Panc1 (cell line): Measurements from ENCODE around the gene TPRG1L. TPM values are rescaled to one million over a fixed set of nuclear protein-coding genes. Genes with fewer than 3 reads are reported as not detected.

Experiments
- ATAC-seq: fragments of 200-7000 bp; cut with Tn5 transposase; 2 replicates; pipeline ENCODE4 v1.9.1; 2020; ENCODE audit warnings: mild to moderate bottlenecking, moderate library complexity
- BruUV-seq: library from RNA; stranded (reverse); fragments of 400-500 nt; replicated peaks from 2 replicates; lab custom pipeline; 2021; lab: Mats Ljungman, UMichigan
- CTCF ChIA-PET: fragments of 300-600 bp; sonication (Branson Sonifier 250); formaldehyde crosslinking; loops from one replicate; lab custom pipeline; 2022; ENCODE audit warnings: antibody characterized with exemption; lab: Charles Lee
- POLR2A ChIA-PET: fragments of 300-600 bp; sonication (Branson Sonifier 250); formaldehyde crosslinking; loops from one replicate; lab custom pipeline; 2022; ENCODE audit warnings: antibody characterized with exemption; lab: Charles Lee
- DNase-seq: peaks from one replicate; pipeline ENCODE4 v3.0.0-alpha.2; 2010; ENCODE audit warnings: low read depth, low spot score
- H3K27ac ChIP-seq: 2 replicates; pipeline ENCODE4 v1.5.1; 2011; ENCODE audit warnings: mild to moderate bottlenecking, low read length, inconsistent platforms
- H3K27me3 ChIP-seq: fragments of 200-500 bp; sonication (Bioruptor generic); 2 replicates; pipeline ENCODE4 v1.6.0; 2014; ENCODE audit warnings: low read length, inconsistent platforms; ENCODE audit not compliant: control insufficient read depth, insufficient read depth
- H3K36me3 ChIP-seq: fragments of 200-500 bp; sonication (Bioruptor generic); 2 replicates; pipeline ENCODE4 v1.5.1; 2014; ENCODE audit warnings: inconsistent platforms, mild to moderate bottlenecking, low read length, moderate library complexity; ENCODE audit not compliant: control insufficient read depth, insufficient read depth
- H3K4me1 ChIP-seq: 2 replicates; pipeline ENCODE4 v1.5.1; 2011; ENCODE audit warnings: inconsistent platforms, mild to moderate bottlenecking, low read length, moderate library complexity; ENCODE audit not compliant: control insufficient read depth, insufficient read depth
- H3K4me3 ChIP-seq, 2 experiments: 2 replicates each; pipeline ENCODE4 v1.5.1; 2011 to 2012; ENCODE audit warnings: low read depth in 2 of 2, low read length in 2 of 2, mild to moderate bottlenecking in 2 of 2, inconsistent platforms in 1 of 2, moderate library complexity in 1 of 2
- H3K9me3 ChIP-seq: fragments of 200-500 bp; sonication (Bioruptor generic); 2 replicates; pipeline ENCODE4 v1.5.1; 2014; ENCODE audit warnings: low read depth, mild to moderate bottlenecking, inconsistent platforms, low read length, moderate library complexity; ENCODE audit not compliant: control insufficient read depth, insufficient read depth
- POLR2AphosphoS5 ChIP-seq: IDR thresholded peaks from 2 replicates; pipeline ENCODE4 v1.6.1; 2012; ENCODE audit warnings: mild to moderate bottlenecking, low read depth, low read length, moderate library complexity
- REST ChIP-seq, 2 experiments: IDR thresholded peaks; 2 replicates each; pipeline ENCODE4 v1.6.1; 2011 to 2012; ENCODE audit warnings: low read depth in 2 of 2, control low read depth in 1 of 2, low read length in 1 of 2, mild to moderate bottlenecking in 1 of 2, moderate library complexity in 1 of 2; ENCODE audit not compliant: insufficient read depth in 1 of 2
- SIN3A ChIP-seq: IDR thresholded peaks from 2 replicates; pipeline ENCODE4 v1.6.1; 2012; ENCODE audit warnings: low read depth, mild to moderate bottlenecking, low read length, moderate library complexity, borderline replicate concordance; ENCODE audit not compliant: insufficient read depth
- TCF7L2 ChIP-seq: IDR thresholded peaks from 2 replicates; pipeline ENCODE4 v1.6.1; 2011; ENCODE audit warnings: mild to moderate bottlenecking, low read depth, low read length, inconsistent platforms
- in situ Hi-C: cut with HindIII; loops from 2 replicates; pipeline ENCODE4 v1.10.0; 2016; ENCODE audit warnings: low sequenced_read_pairs, low pct_unique_long_range_greater_than_20kb
- intact Hi-C: fragments of 100-400 bp; cut with micrococcal nuclease; formaldehyde crosslinking; loops from one replicate; pipeline ENCODE4 v1.10.0; 2022; ENCODE audit not compliant: unreplicated experiment
- total RNA-seq: library from RNA; stranded (reverse); gene quantifications from one replicate; pipeline ENCODE4 v1.2.1, GENCODE V29; 2021; ENCODE audit not compliant: unreplicated experiment
- TF ChIP-seq, protein P1 (sequence below): fragments of 450-650 bp; IDR thresholded peaks from 2 replicates; pipeline ENCODE4 v1.5.1; 2017; ENCODE audit warnings: mild to moderate bottlenecking

The TPRG1L gene
- total RNA-seq, 1 experiment from 2014 or later, result 57.5 TPM

DNA sequence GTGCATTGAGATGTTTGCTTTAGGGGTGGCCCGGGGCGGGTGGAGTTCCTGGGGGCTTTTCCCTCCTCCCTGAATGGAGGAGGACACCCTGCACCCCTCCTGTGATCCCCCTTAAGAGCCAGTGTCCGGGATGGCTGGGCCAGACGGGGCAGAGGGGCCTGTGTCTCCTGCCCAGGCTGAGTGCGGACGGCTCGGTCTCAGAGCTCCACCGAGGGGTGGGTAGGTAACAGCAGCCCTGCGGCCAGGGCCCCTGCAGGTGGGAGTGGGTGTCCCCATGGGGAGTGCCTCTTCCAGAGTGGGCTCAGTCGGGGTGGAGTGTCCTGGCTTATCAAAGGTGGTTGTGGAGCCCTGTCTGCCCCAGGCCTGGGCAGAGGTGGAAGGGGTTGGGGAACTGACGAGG, 50.6 kb downstream of the TPRG1L start:
- ATAC-seq, result no peak
- TF ChIP-seq TCF7L2 (no peak), REST (IDR thresholded peaks at IDR 0.05; ENCODE audit: insufficient read depth in 1 of 2, low read depth in 2 of 2, low read length in 1 of 2) (no peak), SIN3A (no peak), POLR2AphosphoS5 (no peak)
- TF ChIP-seq, protein P1, sequence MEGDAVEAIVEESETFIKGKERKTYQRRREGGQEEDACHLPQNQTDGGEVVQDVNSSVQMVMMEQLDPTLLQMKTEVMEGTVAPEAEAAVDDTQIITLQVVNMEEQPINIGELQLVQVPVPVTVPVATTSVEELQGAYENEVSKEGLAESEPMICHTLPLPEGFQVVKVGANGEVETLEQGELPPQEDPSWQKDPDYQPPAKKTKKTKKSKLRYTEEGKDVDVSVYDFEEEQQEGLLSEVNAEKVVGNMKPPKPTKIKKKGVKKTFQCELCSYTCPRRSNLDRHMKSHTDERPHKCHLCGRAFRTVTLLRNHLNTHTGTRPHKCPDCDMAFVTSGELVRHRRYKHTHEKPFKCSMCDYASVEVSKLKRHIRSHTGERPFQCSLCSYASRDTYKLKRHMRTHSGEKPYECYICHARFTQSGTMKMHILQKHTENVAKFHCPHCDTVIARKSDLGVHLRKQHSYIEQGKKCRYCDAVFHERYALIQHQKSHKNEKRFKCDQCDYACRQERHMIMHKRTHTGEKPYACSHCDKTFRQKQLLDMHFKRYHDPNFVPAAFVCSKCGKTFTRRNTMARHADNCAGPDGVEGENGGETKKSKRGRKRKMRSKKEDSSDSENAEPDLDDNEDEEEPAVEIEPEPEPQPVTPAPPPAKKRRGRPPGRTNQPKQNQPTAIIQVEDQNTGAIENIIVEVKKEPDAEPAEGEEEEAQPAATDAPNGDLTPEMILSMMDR, result no peak
- H3K36me3 ChIP-seq, result no peaks in the 10 kb centered on the region
- H3K27ac ChIP-seq, result no peak overlapping the region
- no peak overlapping the region for H3K4me3 ChIP-seq
- no peaks in the 10 kb centered on the region for H3K27me3 ChIP-seq
- POLR2A ChIA-PET, result no interaction called here
- peaks cover 21% of the 10 kb centered on the region for H3K4me1 ChIP-seq
- in situ Hi-C loops (no loop called here), intact Hi-C loops (no loop called here)
- CTCF ChIA-PET, result no interaction called here
- no peak for DNase-seq
- H3K9me3 ChIP-seq, result no peaks in the 10 kb centered on the region
- BruUV-seq, result no TSS peak

DNA sequence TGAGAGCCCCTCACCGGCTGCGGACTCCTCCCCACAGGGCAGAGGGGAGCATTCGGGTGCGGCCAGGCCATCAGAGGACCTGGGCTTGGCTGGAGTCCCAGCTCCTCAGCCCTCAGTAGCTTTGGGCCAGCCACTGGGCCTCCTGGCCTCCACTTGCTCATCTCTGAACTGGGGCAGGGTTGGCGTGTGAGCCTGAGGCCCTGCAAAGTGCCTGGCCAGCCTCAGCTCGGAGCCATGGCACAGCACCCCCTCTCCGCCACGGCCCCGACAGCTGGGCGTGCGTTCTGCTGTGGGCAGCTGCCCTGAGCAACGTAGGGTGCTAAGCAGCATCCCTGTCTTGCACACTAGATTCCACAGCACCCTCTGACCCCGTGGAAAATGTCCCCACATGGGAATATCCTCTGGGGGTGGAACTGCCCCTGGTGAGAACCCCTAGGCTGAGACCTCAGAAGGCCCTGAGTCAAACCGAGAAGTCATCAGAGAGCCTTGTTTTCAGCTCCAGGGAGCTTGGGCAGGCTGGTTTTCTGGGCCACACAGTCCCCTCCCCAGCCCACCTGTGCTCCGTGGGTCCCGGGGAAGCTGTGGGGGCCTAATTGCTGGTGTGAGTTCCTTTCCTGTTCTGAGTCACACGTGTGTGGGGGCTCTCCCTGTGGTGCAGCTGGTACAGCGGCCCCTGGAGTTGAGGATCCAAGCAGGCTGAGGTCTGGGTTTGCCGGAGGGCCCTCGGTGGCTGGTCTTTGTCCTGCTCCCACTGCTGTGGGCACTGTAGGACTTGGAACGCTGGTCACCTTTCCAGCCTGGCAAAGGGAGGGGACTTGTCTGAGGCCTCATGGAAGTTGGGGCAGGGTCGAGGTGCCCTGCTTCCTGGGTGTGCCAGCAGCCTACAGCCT, 52.0 kb downstream of the TPRG1L start:
- in situ Hi-C loops, result no loop called here

More for the DNA sequence above, 52.0 kb downstream of the TPRG1L start:
- H3K4me3 ChIP-seq, result no peak overlapping the region
- H3K36me3 ChIP-seq, result no peaks in the 10 kb centered on the region
- ChIA-PET POLR2A (no interaction called here), CTCF (interaction anchor here (0.6 kb wide), 1 partner anchor 112 kb away, joined by 3 read pairs; no protein-coding TSS in a partner anchor)
- no TSS peak for BruUV-seq
- H3K27ac ChIP-seq, result no peak overlapping the region
- intact Hi-C loops, result no loop called here
- ATAC-seq, result no peak
- H3K27me3 ChIP-seq, result no peaks in the 10 kb centered on the region
- no peak for DNase-seq
- H3K9me3 ChIP-seq, result no peaks in the 10 kb centered on the region
- H3K4me1 ChIP-seq, result peaks cover 15% of the 10 kb centered on the region
- TF ChIP-seq POLR2AphosphoS5 (no peak), TCF7L2 (no peak), SIN3A (no peak), REST (IDR thresholded peaks at IDR 0.05; ENCODE audit: insufficient read depth in 1 of 2, low read depth in 2 of 2, low read length in 1 of 2) (no peak)
- TF ChIP-seq, protein P1, result no peak
